ENCODE measurements around the gene ARPC1A.
"Not testable (repeated sequence)": the region's sequence is repeated elsewhere in the genome, so short reads cannot be mapped to it uniquely, and the experiment has no call there.

The ARPC1A gene

GRCh38 chr7:99324559-99324958 is 1.1 kb upstream of the ARPC1A start:
- Histone ChIP-seq H3K27me3 (peaks cover 8% of the 10 kb centered on the region), H3K27ac (no peak overlapping the region)

GRCh38 chr7:99325001-99325493 is 651 bp upstream of the ARPC1A start:
- H3K36me3 ChIP-seq, result peaks cover 3% of the 10 kb centered on the region
- H3K4me1 ChIP-seq (ENCODE audit: control insufficient read depth in 1 of 2, insufficient read depth in 1 of 2, low read depth in 1 of 2, low read length in 1 of 2), result peaks cover 35 to 43% of the 10 kb centered on the region in 2 experiments
- peaks cover 8% of the 10 kb centered on the region for H3K27me3 ChIP-seq
- H3K9me3 ChIP-seq, result no peaks in the 10 kb centered on the region
- peak overlapping the region; percentile 94 for H3K27ac ChIP-seq
- peak overlapping the region; percentile 98 to 99 for H3K4me3 ChIP-seq (ENCODE audit: low read depth in 1 of 2, low read length in 1 of 2)
- TF ChIP-seq CTCF (IDR thresholded peaks at IDR 0.05), result no peak

More at GRCh38 chr7:99324559-99324958, 1.1 kb upstream of the ARPC1A start:
- peak overlapping the region in 1 of 2 experiments; percentile 98 for H3K4me3 ChIP-seq (ENCODE audit: low read depth in 1 of 2, low read length in 1 of 2)
- TF ChIP-seq CTCF (IDR thresholded peaks at IDR 0.05), result no peak
- peaks cover 31 to 38% of the 10 kb centered on the region in 2 experiments for H3K4me1 ChIP-seq (ENCODE audit: control insufficient read depth in 1 of 2, insufficient read depth in 1 of 2, low read depth in 1 of 2, low read length in 1 of 2)
- H3K9me3 ChIP-seq, result no peaks in the 10 kb centered on the region
- peaks cover 3% of the 10 kb centered on the region for H3K36me3 ChIP-seq

GRCh38 chr7:99326408-99326782 is 697 bp downstream of the ARPC1A start:
- peaks cover 8% of the 10 kb centered on the region for H3K27me3 ChIP-seq
- peaks cover 4% of the 10 kb centered on the region for H3K36me3 ChIP-seq
- peak overlapping the region; percentile 98 to 99 for H3K4me3 ChIP-seq (ENCODE audit: low read depth in 1 of 2, low read length in 1 of 2)
- peak overlapping the region; percentile 94 for H3K27ac ChIP-seq
- no peaks in the 10 kb centered on the region for H3K9me3 ChIP-seq
- TF ChIP-seq CTCF (IDR thresholded peaks at IDR 0.05), result no peak
- H3K4me1 ChIP-seq (ENCODE audit: control insufficient read depth in 1 of 2, insufficient read depth in 1 of 2, low read depth in 1 of 2, low read length in 1 of 2), result peaks cover 49 to 54% of the 10 kb centered on the region in 2 experiments

GRCh38 chr7:99330314-99330961 is 4.7 kb downstream of the ARPC1A start:
- H3K9me3 ChIP-seq, result not testable (repeated sequence)

DNA sequence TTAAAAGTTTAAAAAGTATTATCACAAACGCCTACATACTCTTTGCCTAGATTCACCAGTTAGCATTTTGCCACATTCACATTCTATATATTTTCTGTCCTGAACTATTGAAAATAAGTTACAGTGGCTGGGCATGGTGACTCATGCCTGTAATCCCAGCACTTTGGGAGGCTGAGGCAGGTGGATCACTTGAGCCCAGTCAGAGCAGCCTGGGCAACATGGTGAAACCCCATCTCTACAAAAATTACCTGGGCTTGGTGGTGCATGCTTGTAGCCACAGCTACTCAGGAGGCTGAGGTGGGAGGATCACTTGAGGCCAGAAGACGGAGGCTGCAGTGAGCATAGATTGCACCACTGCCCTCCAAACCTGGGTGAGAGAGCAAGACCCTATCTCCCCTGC is 5.3 kb downstream of the ARPC1A start:
- Histone ChIP-seq H3K4me1 (ENCODE audit: control insufficient read depth in 1 of 2, insufficient read depth in 1 of 2, low read depth in 1 of 2, low read length in 1 of 2) (peaks cover 44% of the 10 kb centered on the region in 2 experiments), H3K27ac (peak overlapping the region; percentile 59), H3K9me3 (no peaks in the 10 kb centered on the region), H3K4me3 (ENCODE audit: low read depth in 1 of 2, low read length in 1 of 2) (no peak overlapping the region), H3K27me3 (no peaks in the 10 kb centered on the region), H3K36me3 (peaks cover 39% of the 10 kb centered on the region)
- no peak for TF ChIP-seq CTCF (IDR thresholded peaks at IDR 0.05)

More at GRCh38 chr7:99330314-99330961, 4.7 kb downstream of the ARPC1A start:
- peaks cover 33% of the 10 kb centered on the region for H3K36me3 ChIP-seq
- H3K4me3 ChIP-seq (ENCODE audit: low read depth in 1 of 2, low read length in 1 of 2); H3K27me3 ChIP-seq: not testable (repeated sequence)
- H3K4me1 ChIP-seq (ENCODE audit: control insufficient read depth in 1 of 2, insufficient read depth in 1 of 2, low read depth in 1 of 2, low read length in 1 of 2), result peaks cover 44 to 45% of the 10 kb centered on the region in 2 experiments
- H3K27ac ChIP-seq, result peak overlapping the region; percentile 59

DNA sequence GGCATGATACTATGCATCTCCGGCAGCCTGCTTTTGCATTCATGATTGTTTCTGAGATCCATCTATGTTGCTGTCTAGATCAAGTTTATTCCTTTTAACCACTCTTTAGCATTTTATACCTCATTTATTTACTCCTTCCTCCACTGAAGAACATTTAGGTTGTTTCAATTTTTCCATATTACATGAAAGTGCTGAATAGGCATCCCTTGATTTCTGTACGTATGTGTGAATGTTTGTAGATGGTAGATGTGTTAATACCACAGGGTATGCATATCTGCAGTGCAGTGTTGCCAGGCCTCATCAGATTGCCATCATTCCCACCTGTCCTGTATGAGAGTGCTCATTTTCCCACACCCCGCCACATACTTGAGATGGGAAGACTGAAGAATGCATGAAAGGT is 13.9 kb downstream of the ARPC1A start:
- Histone ChIP-seq H3K27me3 (no peaks in the 10 kb centered on the region), H3K9me3 (no peaks in the 10 kb centered on the region), H3K27ac (no peak overlapping the region), H3K36me3 (peaks cover 99% of the 10 kb centered on the region), H3K4me1 (ENCODE audit: control insufficient read depth in 1 of 2, insufficient read depth in 1 of 2, low read depth in 1 of 2, low read length in 1 of 2) (no peaks in the 10 kb centered on the region), H3K4me3 (ENCODE audit: low read depth in 1 of 2, low read length in 1 of 2) (no peak overlapping the region)
- no peak for TF ChIP-seq CTCF (IDR thresholded peaks at IDR 0.05)

Data from neutrophil (primary cell).